Uterus (tissue), 2 donors: Measurements from ENCODE around the gene HCN2.

Experiments
- POLR2A ChIP-seq, 2 donors: fragments of 450-650 bp; IDR thresholded peaks; one replicate each; pipeline ENCODE4 v1.6.1; 2016; ENCODE audit warnings: antibody characterized with exemption in 2 of 2, mild to moderate bottlenecking in 1 of 2, moderate library complexity in 1 of 2
- TF ChIP-seq, protein P1 (sequence below), 4 experiments: fragments of 200-600 bp in 2 of 4; fragments of 450-650 bp in 2 of 4; sonication (generic) in 2 of 4; IDR thresholded peaks; one replicate each; pipeline ENCODE4 v1.5.1; 2016 to 2019; ENCODE audit warnings: antibody characterized with exemption in 4 of 4, mild to moderate bottlenecking in 2 of 4, moderate library complexity in 1 of 4

DNA sequence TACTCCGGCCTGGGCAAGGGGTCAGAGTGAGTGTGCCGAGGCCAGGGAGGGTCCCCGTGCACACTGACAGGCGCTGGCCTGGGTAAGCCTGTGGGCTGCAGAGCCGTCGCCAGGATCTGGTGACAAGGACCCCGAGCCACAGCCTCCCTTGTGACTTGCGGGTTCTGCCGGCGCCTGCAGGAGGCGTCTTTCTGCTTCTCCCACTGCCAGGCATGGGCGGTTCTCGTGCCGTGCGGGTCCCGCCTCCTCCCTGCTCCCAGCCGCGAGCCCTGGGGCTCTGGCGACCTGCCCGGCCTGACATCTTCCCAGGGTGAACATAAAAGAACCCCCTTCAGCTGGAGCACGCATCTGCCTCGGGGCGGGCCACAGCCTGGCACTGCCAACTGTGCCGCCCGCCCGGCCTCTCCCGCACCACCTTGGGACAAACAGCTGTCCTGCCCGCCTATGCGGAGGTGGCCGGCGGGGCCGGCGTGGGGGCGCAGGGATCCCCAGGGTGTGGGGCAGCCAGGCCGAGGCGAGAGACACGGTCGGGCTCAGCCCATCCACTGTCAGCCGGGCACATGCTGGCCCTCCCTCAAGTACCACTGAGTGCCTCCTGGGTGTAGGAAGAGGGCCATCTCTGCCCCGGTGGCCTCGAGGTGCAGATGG, 1.5 kb upstream of the HCN2 start:
- TF ChIP-seq POLR2A (IDR thresholded peaks at IDR 0.05): no peak
- TF ChIP-seq, protein P1, sequence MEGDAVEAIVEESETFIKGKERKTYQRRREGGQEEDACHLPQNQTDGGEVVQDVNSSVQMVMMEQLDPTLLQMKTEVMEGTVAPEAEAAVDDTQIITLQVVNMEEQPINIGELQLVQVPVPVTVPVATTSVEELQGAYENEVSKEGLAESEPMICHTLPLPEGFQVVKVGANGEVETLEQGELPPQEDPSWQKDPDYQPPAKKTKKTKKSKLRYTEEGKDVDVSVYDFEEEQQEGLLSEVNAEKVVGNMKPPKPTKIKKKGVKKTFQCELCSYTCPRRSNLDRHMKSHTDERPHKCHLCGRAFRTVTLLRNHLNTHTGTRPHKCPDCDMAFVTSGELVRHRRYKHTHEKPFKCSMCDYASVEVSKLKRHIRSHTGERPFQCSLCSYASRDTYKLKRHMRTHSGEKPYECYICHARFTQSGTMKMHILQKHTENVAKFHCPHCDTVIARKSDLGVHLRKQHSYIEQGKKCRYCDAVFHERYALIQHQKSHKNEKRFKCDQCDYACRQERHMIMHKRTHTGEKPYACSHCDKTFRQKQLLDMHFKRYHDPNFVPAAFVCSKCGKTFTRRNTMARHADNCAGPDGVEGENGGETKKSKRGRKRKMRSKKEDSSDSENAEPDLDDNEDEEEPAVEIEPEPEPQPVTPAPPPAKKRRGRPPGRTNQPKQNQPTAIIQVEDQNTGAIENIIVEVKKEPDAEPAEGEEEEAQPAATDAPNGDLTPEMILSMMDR (IDR thresholded peaks at IDR 0.05): no peak
